PC-3 (cell line): ENCODE results near the gene BRF1.

Source experiments
- EZH2 ChIP-seq: fragments of 300-600 bp; sonication (generic); IDR thresholded peaks from one replicate; pipeline ENCODE4 v1.6.1; 2017; ENCODE audit warnings: antibody characterized with exemption, mild to moderate bottlenecking, low read length; ENCODE audit not compliant: unreplicated experiment
- TF ChIP-seq, protein P1 (sequence below): fragments of 300-600 bp; sonication (generic); conservative IDR thresholded peaks from 2 replicates; pipeline ENCODE4 v1.5.1; 2017; ENCODE audit warnings: antibody characterized with exemption, low read depth, mild to moderate bottlenecking, low read length

DNA sequence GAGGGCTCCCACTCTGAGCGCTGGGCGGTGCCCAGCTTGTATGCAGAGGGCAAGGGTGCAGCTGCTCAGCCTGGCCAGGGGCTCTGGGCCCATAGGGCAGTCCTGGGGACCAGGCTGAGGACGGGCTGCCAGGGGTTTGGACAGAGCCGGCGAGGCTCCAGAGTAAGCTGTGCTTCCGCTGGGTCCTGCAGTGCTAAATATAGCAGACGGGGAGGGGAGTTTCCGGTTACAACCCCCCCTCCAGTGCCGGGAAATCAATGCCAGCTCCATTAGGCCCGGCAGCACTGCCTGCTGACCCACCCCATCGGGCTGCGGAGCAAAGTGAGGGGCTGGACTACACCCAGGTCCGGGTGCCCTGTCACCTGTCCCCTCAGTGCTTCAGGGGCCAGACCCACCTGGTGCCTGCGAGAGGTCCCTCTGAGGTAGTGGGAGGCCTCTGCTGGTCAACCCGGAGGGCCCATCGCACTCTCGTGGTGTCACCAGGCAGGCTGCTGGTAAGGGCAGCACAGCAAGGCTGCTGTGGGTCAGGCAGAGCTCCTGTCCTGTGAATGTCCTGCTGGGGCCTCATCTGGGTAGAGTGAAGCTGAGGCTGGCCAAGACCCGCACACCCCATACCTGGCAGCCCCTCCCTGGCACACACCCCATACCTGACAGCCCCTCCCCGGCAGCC, 129.7 kb downstream of the BRF1 start:
- no peak for TF ChIP-seq EZH2
- TF ChIP-seq, protein P1, sequence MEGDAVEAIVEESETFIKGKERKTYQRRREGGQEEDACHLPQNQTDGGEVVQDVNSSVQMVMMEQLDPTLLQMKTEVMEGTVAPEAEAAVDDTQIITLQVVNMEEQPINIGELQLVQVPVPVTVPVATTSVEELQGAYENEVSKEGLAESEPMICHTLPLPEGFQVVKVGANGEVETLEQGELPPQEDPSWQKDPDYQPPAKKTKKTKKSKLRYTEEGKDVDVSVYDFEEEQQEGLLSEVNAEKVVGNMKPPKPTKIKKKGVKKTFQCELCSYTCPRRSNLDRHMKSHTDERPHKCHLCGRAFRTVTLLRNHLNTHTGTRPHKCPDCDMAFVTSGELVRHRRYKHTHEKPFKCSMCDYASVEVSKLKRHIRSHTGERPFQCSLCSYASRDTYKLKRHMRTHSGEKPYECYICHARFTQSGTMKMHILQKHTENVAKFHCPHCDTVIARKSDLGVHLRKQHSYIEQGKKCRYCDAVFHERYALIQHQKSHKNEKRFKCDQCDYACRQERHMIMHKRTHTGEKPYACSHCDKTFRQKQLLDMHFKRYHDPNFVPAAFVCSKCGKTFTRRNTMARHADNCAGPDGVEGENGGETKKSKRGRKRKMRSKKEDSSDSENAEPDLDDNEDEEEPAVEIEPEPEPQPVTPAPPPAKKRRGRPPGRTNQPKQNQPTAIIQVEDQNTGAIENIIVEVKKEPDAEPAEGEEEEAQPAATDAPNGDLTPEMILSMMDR: no peak
